Vagina (tissue), 2 donors: ENCODE measurements around the gene DYNC2I2.

Experiments
- CTCF ChIP-seq, 3 experiments: fragments of 450-650 bp in 2 of 3; fragments of 200-600 bp in 1 of 3; sonication (generic) in 1 of 3; IDR thresholded peaks; one replicate each; pipeline ENCODE4 v1.5.1; 2017 to 2019; ENCODE audit warnings: antibody characterized with exemption in 3 of 3, mild to moderate bottlenecking in 2 of 3, moderate library complexity in 2 of 3
- POLR2A ChIP-seq, 2 donors: fragments of 450-650 bp; IDR thresholded peaks; one replicate each; pipeline ENCODE4 v1.6.1; 2017; ENCODE audit warnings: antibody characterized with exemption in 2 of 2, mild to moderate bottlenecking in 2 of 2, moderate library complexity in 2 of 2
- POLR2AphosphoS5 ChIP-seq, 2 donors: sonication (generic); formaldehyde crosslinking; IDR thresholded peaks; one replicate each; pipeline ENCODE4 v1.9.0; 2017; ENCODE audit warnings: antibody characterized with exemption in 2 of 2, mild to moderate bottlenecking in 2 of 2, low read depth in 1 of 2; ENCODE audit not compliant: insufficient read depth in 1 of 2

- TF ChIP-seq CTCF (IDR thresholded peaks at IDR 0.05) (no peak), POLR2A (IDR thresholded peaks at IDR 0.05) (peak; percentile 54 to 99), POLR2AphosphoS5 (IDR thresholded peaks at IDR 0.05; ENCODE audit: insufficient read depth in 1 of 2, low read depth in 1 of 2) (peak in 1 of 2 donors; percentile 67)
These were observed 32.0 kb upstream of the DYNC2I2 start, which contains the start of gene SET for GRCh38 chr9:128688501-128689292.
